ENCODE measurements around the gene GJD3. TPM values are rescaled to one million over a fixed set of nuclear protein-coding genes. Genes with fewer than 3 reads are reported as not detected.
A peak's percentile ranks its signal among the peaks of the same experiment; 100 is the strongest.

The GJD3 gene
- total RNA-seq, 1 donor from 2014 or later, result not detected

GRCh38 chr17:40327244-40327729, 37.2 kb downstream of the GJD3 start:
- no peak for DNase-seq
- ATAC-seq (ENCODE audit: low read depth), result no peak
- intact Hi-C loops (cut with micrococcal nuclease), result loop anchor here (10.0 kb wide), 1 partner anchor 572 kb away; no protein-coding TSS in a partner anchor
- peaks cover 94% of the 10 kb centered on the region for H3K4me1 Mint-ChIP-seq
- peak overlapping the region; percentile 98 for H3K27ac Mint-ChIP-seq
- no peak for TF ChIP-seq CTCF (IDR thresholded peaks at IDR 0.05)
- peaks cover 22% of the 10 kb centered on the region for H3K36me3 Mint-ChIP-seq (ENCODE audit: low read depth)
- ChIA-PET POLR2A (interaction anchor here (0.5 to 7.4 kb wide), 9 partner anchors 8 to 206 kb away, joined by 3 to 154 read pairs (median 8); partner anchors contain the start of genes RARA and TOP2A), CTCF (interaction anchor here (1.2 to 5.4 kb wide), 4 partner anchors 12 to 26 kb away, joined by 3 to 53 read pairs (median 14); no protein-coding TSS in a partner anchor)
- H3K4me3 Mint-ChIP-seq, result peak overlapping the region; percentile 93
- H3K27me3 Mint-ChIP-seq, result no peaks in the 10 kb centered on the region
- H3K9me3 Mint-ChIP-seq, result no peaks in the 10 kb centered on the region

- Mint-ChIP-seq H3K27ac (peak overlapping the region; percentile 98), H3K27me3 (no peaks in the 10 kb centered on the region), H3K4me1 (peaks cover 97% of the 10 kb centered on the region), H3K36me3 (ENCODE audit: low read depth) (peaks cover 25% of the 10 kb centered on the region), H3K4me3 (peak overlapping the region; percentile 93), H3K9me3 (no peaks in the 10 kb centered on the region)
- no peak for TF ChIP-seq CTCF (IDR thresholded peaks at IDR 0.05)
- ATAC-seq (ENCODE audit: low read depth), result no peak
- POLR2A ChIA-PET, result interaction anchor here (0.6 to 7.4 kb wide), 10 partner anchors 13 to 235 kb away, joined by 3 to 154 read pairs (median 6); partner anchors contain the start of genes RARA and TOP2A
- intact Hi-C loops (cut with micrococcal nuclease), result loop anchor here (1.0 to 10.0 kb wide), 3 partner anchors 13 to 572 kb away; no protein-coding TSS in a partner anchor
- no peak for DNase-seq
- CTCF ChIA-PET, result interaction anchor here (1.2 to 5.4 kb wide), 5 partner anchors 12 to 29 kb away, joined by 3 to 53 read pairs (median 8); no protein-coding TSS in a partner anchor
Measured at GRCh38 chr17:40326832-40327199, 37.7 kb downstream of the GJD3 start.

- Mint-ChIP-seq H3K4me1 (peaks cover 97% of the 10 kb centered on the region), H3K4me3 (peak overlapping the region; percentile 93), H3K9me3 (no peaks in the 10 kb centered on the region), H3K27me3 (no peaks in the 10 kb centered on the region), H3K36me3 (ENCODE audit: low read depth) (peaks cover 19% of the 10 kb centered on the region), H3K27ac (peak overlapping the region; percentile 98)
- DNase-seq (no peak), ATAC-seq (ENCODE audit: low read depth) (peak; percentile 18)
- CTCF ChIA-PET, result interaction anchor here (0.9 to 5.4 kb wide), 10 partner anchors 9 to 35 kb away, joined by 3 to 53 read pairs (median 3); no protein-coding TSS in a partner anchor
- POLR2A ChIA-PET, result interaction anchor here (0.5 to 7.4 kb wide), 18 partner anchors 13 to 1362 kb away, joined by 3 to 154 read pairs (median 4); partner anchors contain the start of genes CASC3, CCR7, EIF1 and RARA
- no peak for TF ChIP-seq CTCF (IDR thresholded peaks at IDR 0.05)
- intact Hi-C loops (cut with micrococcal nuclease), result loop anchor here (1.0 to 10.0 kb wide), 3 partner anchors 12 to 571 kb away; no protein-coding TSS in a partner anchor
Measured at GRCh38 chr17:40326014-40326831, 38.3 kb downstream of the GJD3 start.

- no peaks in the 10 kb centered on the region for H3K9me3 Mint-ChIP-seq
Measured at GRCh38 chr17:40325156-40326013, 39.2 kb downstream of the GJD3 start.

More at GRCh38 chr17:40325156-40326013, 39.2 kb downstream of the GJD3 start:
- ATAC-seq (ENCODE audit: low read depth), result no peak
- Mint-ChIP-seq H3K4me3 (peak overlapping the region; percentile 93), H3K27ac (peak overlapping the region; percentile 98), H3K36me3 (ENCODE audit: low read depth) (peaks cover 12% of the 10 kb centered on the region), H3K4me1 (peaks cover 97% of the 10 kb centered on the region), H3K27me3 (no peaks in the 10 kb centered on the region)
- CTCF ChIA-PET, result interaction anchor here (0.9 to 5.4 kb wide), 9 partner anchors 8 to 34 kb away, joined by 3 to 53 read pairs (median 3); no protein-coding TSS in a partner anchor
- TF ChIP-seq CTCF (IDR thresholded peaks at IDR 0.05), result no peak
- POLR2A ChIA-PET, result interaction anchor here (0.5 to 7.4 kb wide), 19 partner anchors 9 to 1363 kb away, joined by 3 to 154 read pairs (median 4); partner anchors contain the start of genes CASC3, CCR7, EIF1 and RARA
- intact Hi-C loops (cut with micrococcal nuclease), result loop anchor here (1.0 to 10.0 kb wide), 3 partner anchors 11 to 571 kb away; no protein-coding TSS in a partner anchor
- no peak for DNase-seq
